Brain microvascular endothelial cell (primary cell): ENCODE results near the gene MATR3.

Experiments used
- DNase-seq: peaks from one replicate; pipeline ENCODE4 v3.0.0-alpha.2; 2020
- H3K27ac ChIP-seq: fragments of 250-450 bp; sonication (Bioruptor Pico); 2 replicates; pipeline ENCODE4 v1.5.1; 2020; ENCODE audit warnings: mild to moderate bottlenecking, moderate library complexity
- H3K27me3 ChIP-seq: fragments of 250-450 bp; sonication (Bioruptor Pico); replicated peaks from 2 replicates; pipeline ENCODE4 v1.5.1; 2020; ENCODE audit warnings: mild to moderate bottlenecking
- H3K36me3 ChIP-seq: fragments of 250-450 bp; sonication (Bioruptor Pico); replicated peaks from 2 replicates; pipeline ENCODE4 v1.5.1; 2020; ENCODE audit warnings: mild to moderate bottlenecking
- H3K4me3 ChIP-seq: 2 replicates; pipeline ENCODE4 v1.5.1; 2011; ENCODE audit warnings: low read depth, mild to moderate bottlenecking, control low read depth, low read length, moderate library complexity
- in situ Hi-C: cut with HindIII; loops from 2 replicates; pipeline ENCODE4 v1.10.0; 2017; ENCODE audit warnings: low sequenced_read_pairs, low pct_ligation_motif_present
- TF ChIP-seq, protein P1 (sequence below): IDR thresholded peaks from 2 replicates; pipeline ENCODE4 v1.5.1; 2011; ENCODE audit warnings: low read depth, mild to moderate bottlenecking, moderate library complexity, low read length, control low read depth, inconsistent platforms; ENCODE audit errors: missing control alignments

The MATR3 gene

DNA sequence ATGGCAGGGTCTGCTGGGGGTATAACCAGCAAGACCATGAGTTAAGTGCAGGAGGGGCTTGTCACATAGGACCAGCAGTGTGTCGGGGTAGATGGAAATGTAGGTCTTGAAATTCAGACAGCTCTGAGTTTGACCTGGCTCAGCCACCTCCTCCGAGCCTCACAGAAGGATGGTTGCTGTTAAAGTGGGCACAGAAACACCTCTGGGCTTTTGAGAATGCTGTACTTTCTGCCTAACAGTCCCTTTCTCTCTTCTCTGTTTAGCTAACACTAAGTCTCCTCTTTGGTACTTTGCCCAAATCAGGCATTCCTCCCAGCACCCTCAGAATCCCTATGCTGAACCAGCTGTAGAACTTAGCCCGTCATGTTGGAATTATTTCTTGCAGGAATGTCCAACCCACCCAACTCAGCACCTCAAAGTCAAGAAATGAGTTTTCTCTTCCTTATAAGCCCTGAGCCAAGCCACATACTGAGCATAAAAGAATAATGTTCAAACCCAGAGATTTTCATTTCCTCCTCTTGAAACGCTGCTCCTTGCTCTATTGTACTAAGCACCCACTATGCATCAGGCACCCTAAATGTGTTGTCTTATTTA lies 41.7 kb upstream of the MATR3 start:
- Histone ChIP-seq H3K27ac (no peak overlapping the region), H3K36me3 (no peaks in the 10 kb centered on the region), H3K4me3 (no peak overlapping the region), H3K27me3 (no peaks in the 10 kb centered on the region)
- DNase-seq, result no peak
- TF ChIP-seq, protein P1, sequence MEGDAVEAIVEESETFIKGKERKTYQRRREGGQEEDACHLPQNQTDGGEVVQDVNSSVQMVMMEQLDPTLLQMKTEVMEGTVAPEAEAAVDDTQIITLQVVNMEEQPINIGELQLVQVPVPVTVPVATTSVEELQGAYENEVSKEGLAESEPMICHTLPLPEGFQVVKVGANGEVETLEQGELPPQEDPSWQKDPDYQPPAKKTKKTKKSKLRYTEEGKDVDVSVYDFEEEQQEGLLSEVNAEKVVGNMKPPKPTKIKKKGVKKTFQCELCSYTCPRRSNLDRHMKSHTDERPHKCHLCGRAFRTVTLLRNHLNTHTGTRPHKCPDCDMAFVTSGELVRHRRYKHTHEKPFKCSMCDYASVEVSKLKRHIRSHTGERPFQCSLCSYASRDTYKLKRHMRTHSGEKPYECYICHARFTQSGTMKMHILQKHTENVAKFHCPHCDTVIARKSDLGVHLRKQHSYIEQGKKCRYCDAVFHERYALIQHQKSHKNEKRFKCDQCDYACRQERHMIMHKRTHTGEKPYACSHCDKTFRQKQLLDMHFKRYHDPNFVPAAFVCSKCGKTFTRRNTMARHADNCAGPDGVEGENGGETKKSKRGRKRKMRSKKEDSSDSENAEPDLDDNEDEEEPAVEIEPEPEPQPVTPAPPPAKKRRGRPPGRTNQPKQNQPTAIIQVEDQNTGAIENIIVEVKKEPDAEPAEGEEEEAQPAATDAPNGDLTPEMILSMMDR, result no peak
- in situ Hi-C loops, result no loop called here

DNA sequence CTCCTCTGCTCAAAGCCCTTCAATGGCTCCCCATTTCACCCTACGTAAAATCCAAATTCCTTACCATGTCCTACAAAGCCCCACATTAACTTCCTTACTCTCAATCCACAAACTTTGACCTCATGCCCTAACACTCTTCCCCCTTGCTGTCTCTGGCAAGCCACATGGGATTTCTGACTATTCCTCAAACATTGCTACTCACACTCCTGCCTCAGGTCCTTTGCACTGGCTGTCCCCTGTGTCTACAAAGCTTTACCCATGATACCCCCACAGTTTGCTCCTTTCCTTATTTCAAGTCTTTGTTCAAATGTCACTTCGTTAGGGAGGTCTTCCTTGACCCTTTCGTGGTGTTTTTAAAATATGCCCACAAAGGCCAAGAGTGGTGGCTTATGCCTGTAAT lies 40.4 kb upstream of the MATR3 start:
- Histone ChIP-seq H3K4me3 (no peak overlapping the region), H3K27ac (no peak overlapping the region), H3K27me3 (no peaks in the 10 kb centered on the region), H3K36me3 (no peaks in the 10 kb centered on the region)
- DNase-seq, result no peak
- in situ Hi-C loops, result no loop called here
- TF ChIP-seq, protein P1, result no peak

DNA sequence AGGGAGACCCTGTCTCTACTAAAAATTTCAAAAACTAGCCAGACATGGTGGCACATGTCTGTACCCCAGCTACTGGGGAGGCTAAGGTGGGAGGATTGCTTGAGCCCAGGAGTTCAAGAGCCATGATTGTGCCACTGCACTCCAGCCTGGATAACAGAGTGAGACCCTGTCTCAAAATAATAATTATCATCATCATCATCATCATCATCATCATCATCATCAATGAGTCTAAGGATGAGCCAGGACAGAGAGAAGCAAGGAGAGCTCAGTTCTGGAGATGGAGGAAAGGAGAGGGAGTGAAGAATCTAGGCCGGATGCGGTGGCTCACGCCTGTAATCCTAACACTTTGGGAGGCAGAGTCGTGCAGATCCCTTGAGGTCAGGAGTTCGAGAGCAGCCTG lies 36.7 kb upstream of the MATR3 start:
- TF ChIP-seq, protein P1, result no peak
- H3K36me3 ChIP-seq, result no peaks in the 10 kb centered on the region
- in situ Hi-C loops, result no loop called here

DNA sequence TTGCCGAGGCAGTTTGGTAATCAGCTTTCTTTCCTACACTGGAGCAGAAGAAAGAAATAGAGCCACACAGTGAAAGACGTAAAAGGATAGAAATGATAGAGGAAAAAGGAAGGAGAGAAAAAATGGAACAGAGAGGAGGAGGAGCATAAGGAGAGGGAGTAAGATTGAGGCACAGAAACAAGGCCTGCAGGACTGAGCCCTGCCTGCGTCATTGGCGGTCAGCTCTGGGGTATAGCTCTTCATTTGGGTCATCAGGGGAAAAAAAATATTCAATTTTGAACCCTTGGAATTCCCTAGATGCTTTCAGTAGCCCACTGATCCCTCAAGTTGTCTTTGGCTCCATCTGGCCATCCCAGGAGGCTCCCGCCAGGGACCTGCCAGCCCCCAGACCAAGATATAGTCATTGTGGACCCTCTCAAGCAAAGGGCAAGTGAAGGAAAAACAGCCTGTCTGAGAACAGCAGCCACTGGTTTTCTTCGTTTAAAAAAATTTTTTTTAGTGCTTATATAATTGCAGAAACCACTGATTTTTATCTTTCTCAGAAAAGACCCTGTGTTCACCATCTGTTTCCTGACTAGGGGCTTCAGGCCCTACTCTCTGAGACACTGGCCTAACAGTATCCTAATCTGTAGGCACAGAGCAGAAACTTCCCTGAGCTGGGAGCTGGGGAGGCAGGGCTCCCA lies 31.3 kb upstream of the MATR3 start:
- no peaks in the 10 kb centered on the region for H3K27me3 ChIP-seq
- in situ Hi-C loops, result no loop called here
- H3K4me3 ChIP-seq, result no peak overlapping the region
- no peaks in the 10 kb centered on the region for H3K36me3 ChIP-seq
- TF ChIP-seq, protein P1, result no peak
- DNase-seq, result no peak
- no peak overlapping the region for H3K27ac ChIP-seq

More for the DNA sequence above, 36.7 kb upstream of the MATR3 start:
- Histone ChIP-seq H3K27ac (no peak overlapping the region), H3K27me3 (no peaks in the 10 kb centered on the region), H3K4me3 (no peak overlapping the region)
- DNase-seq, result no peak

DNA sequence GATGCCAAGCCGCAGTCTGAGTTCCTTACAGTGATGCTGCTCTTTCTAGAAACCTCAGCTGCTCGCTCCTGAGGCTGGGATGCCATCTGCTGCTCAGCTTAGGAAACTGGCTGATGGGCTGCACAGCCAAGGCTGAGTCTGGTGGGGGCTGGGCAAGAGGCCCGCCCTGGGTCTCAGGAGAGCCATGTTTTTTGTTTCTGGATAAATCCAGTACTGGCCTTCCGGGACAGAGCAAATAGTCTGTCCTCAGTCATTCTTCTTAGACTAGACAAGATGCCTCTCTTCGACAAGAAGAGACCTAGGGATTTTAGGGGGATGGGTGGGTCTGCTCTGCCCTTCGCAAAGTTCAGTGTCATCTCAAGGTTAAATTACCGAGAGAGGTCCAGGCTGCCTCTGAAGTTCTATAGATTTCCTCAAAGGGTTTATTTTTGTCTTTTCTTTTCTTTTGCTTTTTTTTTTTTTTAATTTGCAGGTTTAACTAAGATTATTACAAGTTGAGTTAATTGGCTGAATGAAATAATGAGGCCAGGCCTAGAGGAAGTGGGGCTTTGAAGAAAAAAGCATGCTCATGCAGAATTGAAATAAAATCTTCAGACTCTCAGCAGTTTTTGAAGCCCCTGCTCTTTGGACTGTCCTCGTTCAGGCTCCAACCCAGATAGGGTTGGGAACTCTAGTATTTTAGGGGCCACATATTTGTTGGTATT lies 30.6 kb upstream of the MATR3 start:
- in situ Hi-C loops, result no loop called here
- no peaks in the 10 kb centered on the region for H3K36me3 ChIP-seq
- no peaks in the 10 kb centered on the region for H3K27me3 ChIP-seq
- no peak overlapping the region for H3K4me3 ChIP-seq
- H3K27ac ChIP-seq, result no peak overlapping the region
- TF ChIP-seq, protein P1, result peak; percentile 99
- peak; percentile 91 for DNase-seq
